ENCODE data around the gene NTRK2.

- TF ChIP-seq CTCF (optimal IDR thresholded peaks at IDR 0.05 in 1 of 3, IDR thresholded peaks at IDR 0.05 in 1 of 3, conservative IDR thresholded peaks at IDR 0.05 in 1 of 3; ENCODE audit: extremely low read depth in 1 of 3, insufficient read depth in 2 of 3, low read length in 3 of 3) = no peak
- TF ChIP-seq EZH2 (IDR thresholded peaks at IDR 0.05; ENCODE audit: low read length) = no peak
Observed at GRCh38 chr9:84861455-84861854, 191.9 kb downstream of the NTRK2 start.
